ENCODE measurements around the gene ARL1. TPM values are rescaled to one million over a fixed set of nuclear protein-coding genes. Genes with fewer than 3 reads are reported as not detected.

ARL1 gene
- total and polyA plus RNA-seq, 2 of the 13 experiments (the other 11 are each of a cell fraction or from before 2014, with no cell fraction given), result 90.9 to 123 TPM

DNA sequence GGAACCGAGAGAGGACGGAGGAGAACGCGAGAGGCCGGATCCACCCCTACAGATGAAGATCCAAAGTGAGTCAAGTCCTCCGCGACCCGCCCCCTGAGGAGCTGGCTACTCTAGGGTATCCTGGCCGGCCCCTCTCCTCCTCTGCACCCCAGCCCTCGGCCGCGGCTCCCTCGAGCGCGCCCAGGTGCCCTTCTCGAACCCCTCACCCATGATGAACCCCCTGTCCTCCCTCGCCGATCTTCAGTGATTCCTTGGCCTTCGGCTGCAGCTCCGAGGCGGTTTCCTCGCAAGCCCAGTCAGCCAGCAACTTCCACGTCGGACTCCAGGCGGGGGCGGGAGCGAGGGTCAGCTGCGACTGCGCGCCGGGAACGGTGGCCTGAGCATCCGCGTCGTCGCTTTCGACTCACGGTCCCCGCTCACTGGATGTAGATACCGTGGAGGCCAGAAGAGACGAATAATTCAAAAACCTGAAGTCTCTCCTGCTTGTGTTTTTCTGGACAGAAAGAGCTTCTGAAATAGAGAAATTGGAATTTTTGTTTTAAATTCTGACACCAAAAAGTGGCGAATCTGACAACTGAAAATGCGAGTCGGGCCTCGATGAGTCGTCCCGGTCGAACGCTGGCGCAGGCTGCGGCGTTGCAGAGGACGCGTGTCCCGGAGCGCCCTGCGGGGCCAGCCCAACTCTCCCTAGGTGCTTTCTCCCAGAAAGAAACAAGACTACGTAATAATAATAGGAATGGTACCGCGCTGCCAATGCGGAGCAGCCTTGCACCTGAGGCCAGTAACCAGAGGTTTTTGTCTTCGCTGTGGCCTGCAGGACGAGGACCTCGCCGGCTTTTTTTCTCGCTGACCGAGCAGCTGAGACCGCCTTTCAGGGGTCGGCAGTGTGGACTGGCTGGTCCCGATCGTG lies at the start of gene ARL1 (continued):
- TF ChIP-seq, protein P1, sequence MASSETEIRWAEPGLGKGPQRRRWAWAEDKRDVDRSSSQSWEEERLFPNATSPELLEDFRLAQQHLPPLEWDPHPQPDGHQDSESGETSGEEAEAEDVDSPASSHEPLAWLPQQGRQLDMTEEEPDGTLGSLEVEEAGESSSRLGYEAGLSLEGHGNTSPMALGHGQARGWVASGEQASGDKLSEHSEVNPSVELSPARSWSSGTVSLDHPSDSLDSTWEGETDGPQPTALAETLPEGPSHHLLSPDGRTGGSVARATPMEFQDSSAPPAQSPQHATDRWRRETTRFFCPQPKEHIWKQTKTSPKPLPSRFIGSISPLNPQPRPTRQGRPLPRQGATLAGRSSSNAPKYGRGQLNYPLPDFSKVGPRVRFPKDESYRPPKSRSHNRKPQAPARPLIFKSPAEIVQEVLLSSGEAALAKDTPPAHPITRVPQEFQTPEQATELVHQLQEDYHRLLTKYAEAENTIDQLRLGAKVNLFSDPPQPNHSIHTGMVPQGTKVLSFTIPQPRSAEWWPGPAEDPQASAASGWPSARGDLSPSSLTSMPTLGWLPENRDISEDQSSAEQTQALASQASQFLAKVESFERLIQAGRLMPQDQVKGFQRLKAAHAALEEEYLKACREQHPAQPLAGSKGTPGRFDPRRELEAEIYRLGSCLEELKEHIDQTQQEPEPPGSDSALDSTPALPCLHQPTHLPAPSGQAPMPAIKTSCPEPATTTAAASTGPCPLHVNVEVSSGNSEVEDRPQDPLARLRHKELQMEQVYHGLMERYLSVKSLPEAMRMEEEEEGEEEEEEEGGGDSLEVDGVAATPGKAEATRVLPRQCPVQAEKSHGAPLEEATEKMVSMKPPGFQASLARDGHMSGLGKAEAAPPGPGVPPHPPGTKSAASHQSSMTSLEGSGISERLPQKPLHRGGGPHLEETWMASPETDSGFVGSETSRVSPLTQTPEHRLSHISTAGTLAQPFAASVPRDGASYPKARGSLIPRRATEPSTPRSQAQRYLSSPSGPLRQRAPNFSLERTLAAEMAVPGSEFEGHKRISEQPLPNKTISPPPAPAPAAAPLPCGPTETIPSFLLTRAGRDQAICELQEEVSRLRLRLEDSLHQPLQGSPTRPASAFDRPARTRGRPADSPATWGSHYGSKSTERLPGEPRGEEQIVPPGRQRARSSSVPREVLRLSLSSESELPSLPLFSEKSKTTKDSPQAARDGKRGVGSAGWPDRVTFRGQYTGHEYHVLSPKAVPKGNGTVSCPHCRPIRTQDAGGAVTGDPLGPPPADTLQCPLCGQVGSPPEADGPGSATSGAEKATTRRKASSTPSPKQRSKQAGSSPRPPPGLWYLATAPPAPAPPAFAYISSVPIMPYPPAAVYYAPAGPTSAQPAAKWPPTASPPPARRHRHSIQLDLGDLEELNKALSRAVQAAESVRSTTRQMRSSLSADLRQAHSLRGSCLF (CRISPR knock-in tag; IDR thresholded peaks at IDR 0.05; ENCODE audit: borderline replicate concordance), result 0 out of 2 replicates have a peak, but pooled peaks have one; percentile 73
- TF ChIP-seq ZFP1 (CRISPR knock-in tag; IDR thresholded peaks at IDR 0.05), result no peak
- TF ChIP-seq MEIS1 (CRISPR knock-in tag; IDR thresholded peaks at IDR 0.05; ENCODE audit: borderline replicate concordance), result peak; percentile 50
- TF ChIP-seq EP300 (IDR thresholded peaks at IDR 0.05; ENCODE audit: low read depth in 2 of 2, low read length in 2 of 2), result peak in 1 of 2 experiments; percentile 66; a peak in 1 of 4 replicates
- no peak for TF ChIP-seq EP300 (CRISPR knock-in tag; IDR thresholded peaks at IDR 0.05; ENCODE audit: borderline replicate concordance)
- TF ChIP-seq HOXD1 (CRISPR knock-in tag; IDR thresholded peaks at IDR 0.05), result peak; percentile 42; the same call in 1 of the 2 replicates
- peak; percentile 89 for TF ChIP-seq ZFY (CRISPR knock-in tag; IDR thresholded peaks at IDR 0.05)
- TF ChIP-seq ZNF605 (CRISPR knock-in tag; IDR thresholded peaks at IDR 0.05), result no peak; the same call in 1 of the 2 replicates
- TF ChIP-seq ZNF354B (CRISPR knock-in tag; IDR thresholded peaks at IDR 0.05), result no peak
- no peak for TF ChIP-seq SOX13 (IDR thresholded peaks at IDR 0.05)
- 0 out of 4 replicates have a peak, but pooled peaks of 1 of the 2 experiments have one; percentile 32 for TF ChIP-seq SOX13 (CRISPR knock-in tag; conservative IDR thresholded peaks at IDR 0.05 in 1 of 2, IDR thresholded peaks at IDR 0.05 in 1 of 2)
- TF ChIP-seq, protein P2, sequence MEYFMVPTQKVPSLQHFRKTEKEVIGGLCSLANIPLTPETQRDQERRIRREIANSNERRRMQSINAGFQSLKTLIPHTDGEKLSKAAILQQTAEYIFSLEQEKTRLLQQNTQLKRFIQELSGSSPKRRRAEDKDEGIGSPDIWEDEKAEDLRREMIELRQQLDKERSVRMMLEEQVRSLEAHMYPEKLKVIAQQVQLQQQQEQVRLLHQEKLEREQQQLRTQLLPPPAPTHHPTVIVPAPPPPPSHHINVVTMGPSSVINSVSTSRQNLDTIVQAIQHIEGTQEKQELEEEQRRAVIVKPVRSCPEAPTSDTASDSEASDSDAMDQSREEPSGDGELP (IDR thresholded peaks at IDR 0.05; ENCODE audit: borderline replicate concordance, low read depth), result peak; percentile 83
- TF ChIP-seq KMT2A (CRISPR knock-in tag; IDR thresholded peaks at IDR 0.05), result peak; percentile 78
- TF ChIP-seq, protein P3, sequence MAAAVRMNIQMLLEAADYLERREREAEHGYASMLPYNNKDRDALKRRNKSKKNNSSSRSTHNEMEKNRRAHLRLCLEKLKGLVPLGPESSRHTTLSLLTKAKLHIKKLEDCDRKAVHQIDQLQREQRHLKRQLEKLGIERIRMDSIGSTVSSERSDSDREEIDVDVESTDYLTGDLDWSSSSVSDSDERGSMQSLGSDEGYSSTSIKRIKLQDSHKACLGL (CRISPR knock-in tag; IDR thresholded peaks at IDR 0.05), result peak; percentile 38
- TF ChIP-seq, protein P4, sequence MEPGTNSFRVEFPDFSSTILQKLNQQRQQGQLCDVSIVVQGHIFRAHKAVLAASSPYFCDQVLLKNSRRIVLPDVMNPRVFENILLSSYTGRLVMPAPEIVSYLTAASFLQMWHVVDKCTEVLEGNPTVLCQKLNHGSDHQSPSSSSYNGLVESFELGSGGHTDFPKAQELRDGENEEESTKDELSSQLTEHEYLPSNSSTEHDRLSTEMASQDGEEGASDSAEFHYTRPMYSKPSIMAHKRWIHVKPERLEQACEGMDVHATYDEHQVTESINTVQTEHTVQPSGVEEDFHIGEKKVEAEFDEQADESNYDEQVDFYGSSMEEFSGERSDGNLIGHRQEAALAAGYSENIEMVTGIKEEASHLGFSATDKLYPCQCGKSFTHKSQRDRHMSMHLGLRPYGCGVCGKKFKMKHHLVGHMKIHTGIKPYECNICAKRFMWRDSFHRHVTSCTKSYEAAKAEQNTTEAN (CRISPR knock-in tag; conservative IDR thresholded peaks at IDR 0.05), result peak; percentile 70; the same call in 1 of the 2 replicates
- TF ChIP-seq, protein P5, sequence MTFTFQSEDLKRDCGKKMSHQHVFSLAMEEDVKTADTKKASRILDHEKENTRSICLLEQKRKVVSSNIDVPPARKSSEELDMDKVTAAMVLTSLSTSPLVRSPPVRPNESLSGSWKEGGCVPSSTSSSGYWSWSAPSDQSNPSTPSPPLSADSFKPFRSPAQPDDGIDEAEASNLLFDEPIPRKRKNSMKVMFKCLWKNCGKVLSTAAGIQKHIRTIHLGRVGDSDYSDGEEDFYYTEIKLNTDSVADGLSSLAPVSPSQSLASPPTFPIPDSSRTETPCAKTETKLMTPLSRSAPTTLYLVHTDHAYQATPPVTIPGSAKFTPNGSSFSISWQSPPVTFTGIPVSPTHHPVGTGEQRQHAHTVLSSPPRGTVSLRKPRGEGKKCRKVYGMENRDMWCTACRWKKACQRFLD (CRISPR knock-in tag; IDR thresholded peaks at IDR 0.05; ENCODE audit: borderline replicate concordance), result peak; percentile 51; the same call in 1 of the 2 replicates
- TF ChIP-seq, protein P6, sequence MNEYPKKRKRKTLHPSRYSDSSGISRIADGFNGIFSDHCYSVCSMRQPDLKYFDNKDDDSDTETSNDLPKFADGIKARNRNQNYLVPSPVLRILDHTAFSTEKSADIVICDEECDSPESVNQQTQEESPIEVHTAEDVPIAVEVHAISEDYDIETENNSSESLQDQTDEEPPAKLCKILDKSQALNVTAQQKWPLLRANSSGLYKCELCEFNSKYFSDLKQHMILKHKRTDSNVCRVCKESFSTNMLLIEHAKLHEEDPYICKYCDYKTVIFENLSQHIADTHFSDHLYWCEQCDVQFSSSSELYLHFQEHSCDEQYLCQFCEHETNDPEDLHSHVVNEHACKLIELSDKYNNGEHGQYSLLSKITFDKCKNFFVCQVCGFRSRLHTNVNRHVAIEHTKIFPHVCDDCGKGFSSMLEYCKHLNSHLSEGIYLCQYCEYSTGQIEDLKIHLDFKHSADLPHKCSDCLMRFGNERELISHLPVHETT (CRISPR knock-in tag; conservative IDR thresholded peaks at IDR 0.05), result 0 out of 2 replicates have a peak, but pooled peaks have one; percentile 19
- TF ChIP-seq ZNF33B (CRISPR knock-in tag; IDR thresholded peaks at IDR 0.05), result peak; percentile 79; the same call in 1 of the 2 replicates

Measured in HepG2 (cell line).